Vagina (tissue), 2 donors: ENCODE measurements around the gene TMSB15B. TPM values are rescaled to one million over a fixed set of nuclear protein-coding genes. Genes with fewer than 3 reads are reported as not detected.
"Not testable (repeated sequence)": the region's sequence is repeated elsewhere in the genome, so short reads cannot be mapped to it uniquely, and the experiment has no call there.

Source experiments
- DNase-seq, 2 donors: peaks; one replicate each; pipeline ENCODE4 v3.0.0-alpha.2; 2017; ENCODE audit errors: extremely low spot score in 2 of 2
- H3K27ac ChIP-seq: fragments of 200-600 bp; sonication (generic); one replicate; pipeline ENCODE4 v1.5.1; 2019
- H3K27me3 ChIP-seq: fragments of 200-600 bp; sonication (generic); one replicate; pipeline ENCODE4 v1.5.1; 2019
- H3K36me3 ChIP-seq, 2 donors: fragments of 200-600 bp; sonication (generic); one replicate each; pipeline ENCODE4 v1.5.1; 2017 to 2019
- H3K4me1 ChIP-seq: fragments of 200-600 bp; sonication (generic); one replicate; pipeline ENCODE4 v1.5.1; 2019
- H3K4me3 ChIP-seq, 2 donors: fragments of 200-600 bp; sonication (generic); 1 replicate in 1 of 2; 2 replicates in 1 of 2; pipeline ENCODE4 v1.5.1; 2016 to 2019
- H3K9me3 ChIP-seq: fragments of 200-600 bp; sonication (generic); one replicate; pipeline ENCODE4 v1.5.1; 2019
- CTCF ChIP-seq, 3 experiments: fragments of 450-650 bp in 2 of 3; fragments of 200-600 bp in 1 of 3; sonication (generic) in 1 of 3; IDR thresholded peaks; one replicate each; pipeline ENCODE4 v1.5.1; 2017 to 2019; ENCODE audit warnings: antibody characterized with exemption in 3 of 3, mild to moderate bottlenecking in 2 of 3, moderate library complexity in 2 of 3
- POLR2A ChIP-seq, 2 donors: fragments of 450-650 bp; IDR thresholded peaks; one replicate each; pipeline ENCODE4 v1.6.1; 2017; ENCODE audit warnings: antibody characterized with exemption in 2 of 2, mild to moderate bottlenecking in 2 of 2, moderate library complexity in 2 of 2
- POLR2AphosphoS5 ChIP-seq, 2 donors: sonication (generic); formaldehyde crosslinking; IDR thresholded peaks; one replicate each; pipeline ENCODE4 v1.9.0; 2017; ENCODE audit warnings: antibody characterized with exemption in 2 of 2, mild to moderate bottlenecking in 2 of 2, low read depth in 1 of 2; ENCODE audit not compliant: insufficient read depth in 1 of 2
- intact Hi-C: fragments of 100-400 bp; cut with DNase I; formaldehyde crosslinking; loops from one replicate; pipeline ENCODE4 v1.15.1; 2023
- total RNA-seq: library from RNA; depleted of rRNA; stranded (reverse); fragments of >200 nt; gene quantifications from one replicate; pipeline ENCODE4 v1.2.3, GENCODE V29; 2016

Gene TMSB15B
- 7.9 TPM for total RNA-seq

- H3K36me3 ChIP-seq, H3K9me3 ChIP-seq, H3K27ac ChIP-seq, DNase-seq, intact Hi-C loops, H3K4me1 ChIP-seq, H3K4me3 ChIP-seq, H3K27me3 ChIP-seq: not testable (repeated sequence)
Measured at GRCh38 chrX:103962411-103963278, at the start of gene TMSB15B. TMSB15B (plus strand) TSS chrX:103962627.

- H3K9me3 ChIP-seq, result no peaks in the 10 kb centered on the region
- H3K4me3 ChIP-seq, result no peak overlapping the region
- no peaks in the 10 kb centered on the region for H3K36me3 ChIP-seq
- H3K27ac ChIP-seq, result no peak overlapping the region
- H3K27me3 ChIP-seq, result no peaks in the 10 kb centered on the region
- TF ChIP-seq POLR2AphosphoS5 (IDR thresholded peaks at IDR 0.05; ENCODE audit: insufficient read depth in 1 of 2, low read depth in 1 of 2), result no peak
- TF ChIP-seq CTCF (IDR thresholded peaks at IDR 0.05), result no peak
- no peak for TF ChIP-seq POLR2A (IDR thresholded peaks at IDR 0.05)
- intact Hi-C loops, result no loop called here
- H3K4me1 ChIP-seq, result no peaks in the 10 kb centered on the region
- no peak for DNase-seq
Measured at GRCh38 chrX:103913356-103914020, 48.9 kb upstream of the TMSB15B start.

GRCh38 chrX:103918050-103918449 is 44.4 kb upstream of the TMSB15B start:
- DNase-seq, result no peak
- Histone ChIP-seq H3K9me3 (no peaks in the 10 kb centered on the region), H3K36me3 (no peaks in the 10 kb centered on the region), H3K4me1 (no peaks in the 10 kb centered on the region), H3K27ac (peak overlapping the region; percentile 61), H3K4me3 (peak overlapping the region; percentile 43 to 62), H3K27me3 (no peaks in the 10 kb centered on the region)
- TF ChIP-seq CTCF (IDR thresholded peaks at IDR 0.05), result peak; percentile 8 to 32 (median 18)
- no peak for TF ChIP-seq POLR2AphosphoS5 (IDR thresholded peaks at IDR 0.05; ENCODE audit: insufficient read depth in 1 of 2, low read depth in 1 of 2)
- TF ChIP-seq POLR2A (IDR thresholded peaks at IDR 0.05), result no peak
- intact Hi-C loops, result no loop called here

- intact Hi-C loops, result no loop called here
- DNase-seq, result no peak
Measured at GRCh38 chrX:103918571-103919269, 43.7 kb upstream of the TMSB15B start.

More at GRCh38 chrX:103918571-103919269, 43.7 kb upstream of the TMSB15B start:
- Histone ChIP-seq H3K36me3 (no peaks in the 10 kb centered on the region), H3K4me1 (no peaks in the 10 kb centered on the region), H3K4me3 (peak overlapping the region; percentile 43 to 62), H3K27ac (peak overlapping the region; percentile 61), H3K9me3 (no peaks in the 10 kb centered on the region), H3K27me3 (no peaks in the 10 kb centered on the region)
- TF ChIP-seq POLR2AphosphoS5 (IDR thresholded peaks at IDR 0.05; ENCODE audit: insufficient read depth in 1 of 2, low read depth in 1 of 2) (peak in 1 of 2 donors; percentile 52), CTCF (IDR thresholded peaks at IDR 0.05) (no peak)
